HG02798 (cell line): ENCODE measurements around the gene HPS1.

Experiments used
- ATAC-seq: cut with Tn5 transposase; IDR thresholded peaks from one replicate; pipeline ENCODE4 v1.9.1; 2021; ENCODE audit warnings: mild to moderate bottlenecking; ENCODE audit not compliant: unreplicated experiment, poor library complexity

Gene HPS1

GRCh38 chr10:98465866-98466265, 19.1 kb upstream of the HPS1 start:
- no peak for ATAC-seq

DNA sequence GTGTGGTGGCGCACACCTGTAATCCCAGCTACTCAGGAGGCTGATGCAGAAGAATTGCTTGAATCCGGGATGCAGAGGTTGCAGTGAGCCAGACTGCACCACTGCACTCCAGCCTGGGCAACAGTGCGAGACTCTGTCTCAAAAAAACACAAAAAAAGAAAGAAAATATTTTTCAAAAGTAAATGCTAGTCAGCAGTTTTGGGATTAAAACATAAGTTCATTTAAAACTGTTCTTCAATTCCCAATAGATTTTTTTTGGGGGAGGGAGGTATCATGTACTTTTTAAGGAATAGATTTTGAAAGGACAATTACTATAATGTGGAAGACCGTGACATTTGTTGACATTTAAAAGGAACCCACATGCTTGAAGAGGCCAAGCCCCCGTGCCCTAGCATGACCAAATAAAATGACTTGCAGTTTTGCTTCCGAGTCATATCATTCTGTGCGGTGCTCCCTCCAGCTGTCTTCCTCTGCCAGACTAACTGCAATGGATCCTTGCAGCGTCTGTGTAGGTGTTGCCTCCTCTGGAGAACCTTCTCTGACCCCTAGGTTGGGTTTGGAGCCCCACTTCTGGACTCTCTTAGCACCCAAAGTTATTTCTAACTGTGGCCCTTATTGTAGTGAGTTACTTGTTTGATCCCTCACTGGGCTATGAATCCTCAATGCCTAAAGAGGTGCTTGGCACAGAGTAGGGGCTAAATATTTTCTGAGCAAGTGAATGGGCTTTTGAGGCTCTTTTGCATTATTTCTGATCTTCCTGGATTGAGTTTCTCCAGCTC, 17.4 kb upstream of the HPS1 start:
- no peak for ATAC-seq

DNA sequence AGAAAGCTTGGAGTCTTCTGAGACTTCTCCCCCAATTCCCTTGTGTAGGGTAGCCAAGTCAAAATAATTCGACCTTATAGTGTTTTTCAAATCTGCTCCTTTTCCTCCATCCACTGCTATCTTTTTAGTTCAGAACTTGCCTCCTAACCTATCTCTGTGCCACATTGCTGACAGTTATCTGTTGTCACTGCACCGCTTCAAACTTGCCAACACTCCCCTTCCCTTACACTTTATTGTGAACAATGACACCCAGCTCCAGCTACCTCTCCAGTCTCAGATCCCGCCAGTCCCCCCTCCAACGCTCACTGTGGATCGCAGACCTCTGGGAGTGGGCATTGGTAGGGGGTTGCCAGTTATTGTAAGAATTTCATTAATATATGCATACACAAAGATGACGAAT, 16.3 kb upstream of the HPS1 start:
- no peak for ATAC-seq

DNA sequence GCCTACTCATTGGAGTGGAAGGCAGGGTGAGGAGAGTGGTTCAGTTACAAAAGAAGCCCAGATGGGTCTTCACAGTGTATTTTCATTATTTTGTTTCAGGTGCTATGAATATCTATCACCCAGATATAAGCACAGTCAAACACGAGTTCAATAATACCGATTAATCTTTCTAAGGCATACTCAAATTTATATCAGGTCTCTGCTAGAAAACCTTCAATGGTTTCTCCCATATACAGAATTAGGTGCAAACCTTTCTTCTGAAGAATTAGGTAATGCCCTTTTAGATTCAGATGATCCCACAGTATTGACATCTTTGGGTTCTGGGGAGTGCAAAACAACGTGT, 14.7 kb upstream of the HPS1 start:
- ATAC-seq, result no peak

- no peak for ATAC-seq
Observed at GRCh38 chr10:98460837-98461499, 14.2 kb upstream of the HPS1 start.

DNA sequence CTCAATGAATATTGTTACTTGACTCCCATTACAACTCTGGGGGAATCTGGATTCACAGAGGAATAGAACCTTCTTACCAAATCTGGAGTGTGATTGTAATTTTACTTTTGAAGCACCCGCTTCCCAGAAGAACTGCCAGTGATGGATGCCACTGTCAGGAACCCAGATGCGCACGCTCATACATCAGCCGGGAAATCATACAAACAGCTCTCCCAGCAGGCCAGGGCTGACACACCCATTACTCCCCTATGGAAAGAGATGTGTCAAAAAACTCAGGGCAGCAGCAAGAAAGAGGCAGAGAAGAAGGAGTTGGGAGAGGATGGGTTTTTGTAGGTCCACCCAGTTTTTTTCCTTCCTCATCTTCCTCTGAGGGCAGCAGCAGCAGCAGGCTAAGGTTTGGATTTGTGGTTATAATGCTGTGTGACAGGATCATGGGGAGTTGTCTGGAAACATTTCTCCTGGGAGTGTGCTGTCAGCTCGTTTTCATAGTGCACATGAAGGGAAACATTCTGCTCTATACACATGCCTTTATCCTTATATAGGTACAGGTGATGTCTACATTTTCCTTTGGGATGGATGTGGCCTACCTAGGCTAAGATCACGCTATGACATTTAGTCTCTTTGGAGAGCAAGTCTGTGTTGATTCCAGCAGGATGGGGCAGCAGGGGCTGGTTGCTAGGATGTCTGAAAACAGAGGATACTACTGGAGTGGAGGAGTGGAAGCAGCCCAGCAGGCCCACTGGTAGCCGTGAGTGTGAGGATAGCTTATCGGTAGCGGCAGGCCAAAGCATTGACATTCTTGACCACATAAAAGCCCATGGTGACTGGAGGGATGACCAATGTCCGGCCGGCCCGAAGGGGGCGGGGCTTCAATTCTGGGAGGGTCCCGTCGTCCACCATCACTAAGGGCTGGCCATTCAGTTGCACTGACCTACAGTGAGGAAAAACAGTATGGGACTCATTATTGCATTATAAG, 12.4 kb upstream of the HPS1 start:
- ATAC-seq, result no peak

DNA sequence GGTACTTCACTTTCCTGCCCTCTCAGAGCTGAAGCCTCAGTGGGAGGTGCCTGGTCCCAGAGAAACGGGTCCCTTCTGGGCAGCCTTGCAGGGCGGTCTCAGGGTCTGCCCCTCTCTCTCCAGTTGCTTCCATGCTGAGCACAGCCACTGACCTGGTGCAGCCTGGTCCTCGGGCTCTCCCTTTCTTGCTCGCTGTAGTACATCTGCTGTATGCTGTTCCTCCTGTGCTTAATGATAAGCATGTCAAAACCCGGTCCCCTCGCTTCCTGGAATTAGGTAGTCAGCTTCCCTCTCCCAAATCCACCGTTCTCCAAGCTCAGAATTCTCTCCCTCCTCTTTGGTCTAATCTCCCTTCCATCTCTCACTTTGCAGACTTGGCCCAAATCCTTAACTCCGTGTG, 11.0 kb upstream of the HPS1 start:
- no peak for ATAC-seq

DNA sequence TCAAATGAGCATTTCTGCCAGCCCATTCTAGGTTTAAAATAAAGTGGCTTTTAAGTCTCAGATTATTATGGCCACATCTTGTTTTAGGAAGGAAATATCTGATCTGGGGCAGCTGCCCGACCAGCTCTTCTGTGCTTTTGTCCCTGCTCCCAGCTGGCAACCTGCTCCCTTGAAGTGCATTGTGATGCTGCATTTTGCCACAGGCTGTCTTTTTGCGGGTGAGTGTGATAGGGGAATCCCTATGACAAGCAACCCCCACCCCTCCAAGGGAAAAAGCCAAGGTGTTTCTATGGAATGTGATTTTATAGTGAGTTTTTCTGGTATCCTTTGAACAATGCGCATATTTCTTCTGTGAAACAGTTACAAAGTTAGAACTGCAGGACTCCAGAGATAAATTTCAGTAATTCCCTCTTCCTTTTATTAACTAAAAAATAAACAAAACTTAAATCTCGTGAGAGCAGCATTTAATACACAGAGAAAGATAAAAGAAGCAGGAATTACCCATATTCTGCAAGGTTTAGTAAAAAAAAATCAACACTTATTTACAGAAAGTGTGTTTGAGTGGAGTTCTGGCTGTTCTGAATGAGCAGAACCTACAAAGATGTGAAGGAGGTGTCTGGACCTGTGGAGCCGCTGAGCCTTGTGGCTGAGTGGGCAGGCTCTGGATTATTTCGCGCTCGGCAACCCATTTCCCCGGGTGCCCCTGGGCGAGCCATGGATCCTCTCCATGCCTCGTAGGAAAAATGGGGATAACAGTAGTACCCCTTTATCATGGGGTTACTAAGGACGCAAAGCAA, 10.1 kb upstream of the HPS1 start:
- ATAC-seq, result no peak

GRCh38 chr10:98456043-98456570, 9.4 kb upstream of the HPS1 start:
- no peak for ATAC-seq

GRCh38 chr10:98453729-98454128, 7.0 kb upstream of the HPS1 start:
- no peak for ATAC-seq

GRCh38 chr10:98450618-98451017, 3.9 kb upstream of the HPS1 start:
- ATAC-seq, result no peak

DNA sequence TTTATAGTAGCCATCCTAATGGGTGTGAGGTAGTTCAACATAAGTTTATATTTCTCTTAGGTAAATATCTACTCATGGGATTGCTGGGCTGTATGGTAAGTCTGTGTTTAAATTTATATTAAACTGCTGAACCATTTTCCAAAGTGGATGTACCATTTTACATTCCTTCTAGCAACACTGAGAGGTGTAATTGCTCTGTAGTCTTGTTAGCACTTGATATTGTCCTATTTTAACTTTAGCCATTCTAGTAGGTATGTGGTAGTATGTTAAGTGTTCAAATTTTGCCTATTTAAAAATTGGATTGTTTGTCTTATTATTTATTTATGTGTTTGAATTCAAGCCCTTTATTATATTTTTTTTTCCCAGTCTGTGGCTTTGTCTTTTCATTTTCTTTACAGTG, 2.6 kb upstream of the HPS1 start:
- ATAC-seq, result no peak

DNA sequence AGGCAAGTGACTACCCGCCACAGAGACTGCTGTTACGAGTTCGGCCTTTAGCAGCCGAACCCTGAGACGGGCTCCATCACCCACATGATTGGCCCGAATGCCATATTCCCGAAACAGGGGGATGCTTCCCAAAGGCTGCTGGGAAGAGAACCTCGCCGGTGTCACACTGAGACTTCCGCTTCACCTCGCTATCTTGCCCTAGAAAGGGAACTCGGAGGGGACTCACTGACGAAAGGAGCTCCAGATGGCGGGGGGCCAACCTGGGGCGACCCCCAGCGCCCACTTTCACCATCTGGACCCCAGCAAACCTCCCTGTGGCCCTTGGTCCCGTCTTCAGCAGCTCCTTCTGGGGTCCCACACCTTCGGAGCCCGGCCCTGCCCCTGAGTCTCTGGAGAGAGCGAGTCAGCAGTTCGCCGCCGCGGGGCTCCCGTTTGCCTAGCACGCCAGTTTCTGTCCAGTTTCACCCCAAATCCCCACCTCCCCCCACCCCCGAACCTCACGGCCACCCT, 529 bp downstream of the HPS1 start:
- ATAC-seq, result peak; percentile 41

DNA sequence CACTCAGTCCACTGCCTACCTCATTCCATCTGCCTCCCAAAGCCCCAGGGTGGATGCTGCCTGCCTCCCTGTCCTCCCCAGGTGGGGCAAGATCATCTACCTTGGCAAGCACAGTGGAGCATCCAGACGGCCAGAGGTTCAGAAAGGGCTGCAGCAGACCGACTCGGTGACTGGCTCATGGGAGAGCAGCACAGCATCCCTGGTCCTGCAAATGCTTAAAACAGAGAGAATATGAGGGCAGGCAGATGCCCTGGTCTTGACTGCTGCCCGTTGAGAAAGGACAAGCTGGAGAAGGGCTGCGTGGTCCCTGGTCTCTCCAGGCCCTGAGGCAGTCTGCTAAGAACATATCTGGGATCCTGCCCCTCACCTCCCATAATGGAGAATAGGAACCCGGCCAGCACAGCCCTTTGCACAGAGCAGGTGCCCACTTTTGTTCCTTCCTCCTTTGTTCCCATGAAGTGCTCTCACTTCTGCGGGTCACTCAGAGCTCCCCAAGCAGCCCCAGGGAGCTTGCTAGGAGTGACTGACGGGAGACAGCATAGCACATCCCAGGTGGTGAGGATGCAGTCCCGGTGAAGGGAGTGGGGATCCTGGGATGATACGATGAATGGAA, 1.4 kb downstream of the HPS1 start:
- ATAC-seq, result no peak

- no peak for ATAC-seq
Observed at GRCh38 chr10:98444314-98445006, 2.3 kb downstream of the HPS1 start.

DNA sequence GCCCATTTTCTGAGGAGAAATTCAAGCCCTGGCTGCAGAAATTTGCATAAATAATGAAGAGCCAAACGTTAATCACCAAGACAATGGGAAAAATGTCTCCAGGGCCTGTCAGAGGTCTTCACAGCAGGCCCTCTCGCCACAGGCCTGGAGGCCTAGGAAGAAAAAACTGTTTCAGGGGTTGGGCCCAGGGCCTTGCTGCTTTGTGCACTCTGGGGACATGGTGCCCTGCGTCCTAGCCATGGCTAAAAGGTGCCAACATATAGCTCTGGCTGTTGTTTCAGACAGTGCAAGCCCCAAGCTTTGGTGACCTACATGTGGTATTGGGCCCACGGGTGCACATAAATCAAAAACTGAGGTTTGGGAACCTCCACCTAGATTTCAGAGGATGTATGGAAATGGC, 8.0 kb downstream of the HPS1 start:
- no peak for ATAC-seq

DNA sequence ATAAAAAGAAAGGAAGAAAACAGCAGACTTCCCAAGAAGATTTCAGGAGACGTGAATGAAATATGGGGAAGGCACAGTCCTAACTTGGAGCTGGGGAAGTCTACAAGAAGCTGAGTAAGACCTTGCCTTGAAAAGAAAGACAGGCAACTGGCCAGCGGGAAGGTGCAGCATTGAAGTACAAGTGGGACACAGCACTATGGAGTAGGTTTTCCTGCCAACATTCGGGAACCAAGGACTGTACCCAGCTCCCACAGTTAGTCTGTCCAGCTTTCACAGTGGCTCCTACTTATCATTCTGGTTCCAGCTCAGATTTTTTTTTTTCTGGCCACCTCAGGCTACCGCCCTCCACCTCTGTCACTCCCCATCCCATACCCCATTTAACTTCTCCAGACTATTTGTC, 10.0 kb downstream of the HPS1 start:
- no peak for ATAC-seq

- ATAC-seq, result no peak
Observed at GRCh38 chr10:98435178-98435577, 11.6 kb downstream of the HPS1 start.
